Lung (tissue), 12 donors: ENCODE results near the gene ITPR1. TPM values are rescaled to one million over a fixed set of nuclear protein-coding genes. Genes with fewer than 3 reads are reported as not detected.

Experiments used
- ATAC-seq: fragments of 200-7000 bp; cut with Tn5 transposase; one replicate; pipeline ENCODE4 v1.9.1; 2020; ENCODE audit warnings: moderate number of reproducible peaks; ENCODE audit not compliant: insufficient read depth, low FRiP score
- DNase-seq, 3 donors: peaks; one replicate each; pipeline ENCODE4 v3.0.0-alpha.2; 2013 to 2017
- H3K27ac ChIP-seq, 2 donors: one replicate each; pipeline ENCODE4 v1.5.1; 2013; ENCODE audit warnings: mild to moderate bottlenecking in 2 of 2, moderate library complexity in 2 of 2, control low read depth in 1 of 2, inconsistent platforms in 1 of 2, low read depth in 1 of 2, low read length in 1 of 2
- H3K27me3 ChIP-seq, 3 donors: one replicate each; pipeline ENCODE4 v1.5.1; 2013; ENCODE audit warnings: low read length in 2 of 3; ENCODE audit not compliant: control insufficient read depth in 3 of 3, insufficient read depth in 3 of 3
- H3K36me3 ChIP-seq, 4 donors: one replicate each; pipeline ENCODE4 v1.5.1; 2013; ENCODE audit warnings: low read length in 4 of 4, mild to moderate bottlenecking in 1 of 4, moderate library complexity in 1 of 4; ENCODE audit not compliant: control insufficient read depth in 4 of 4, insufficient read depth in 4 of 4
- H3K4me1 ChIP-seq, 5 donors: one replicate each; pipeline ENCODE4 v1.5.1; 2013; ENCODE audit warnings: low read length in 5 of 5, mild to moderate bottlenecking in 2 of 5, moderate library complexity in 1 of 5; ENCODE audit not compliant: control insufficient read depth in 5 of 5, insufficient read depth in 5 of 5
- H3K4me3 ChIP-seq: one replicate; pipeline ENCODE4 v1.5.1; 2013; ENCODE audit warnings: mild to moderate bottlenecking, control low read depth, moderate library complexity
- H3K9ac ChIP-seq, 2 donors: one replicate each; pipeline ENCODE4 v1.5.1; 2013; ENCODE audit warnings: low read length in 2 of 2, control low read depth in 1 of 2; ENCODE audit not compliant: insufficient read depth in 1 of 2
- H3K9me3 ChIP-seq, 4 donors: one replicate each; pipeline ENCODE4 v1.5.1; 2013; ENCODE audit warnings: low read length in 3 of 4, mild to moderate bottlenecking in 1 of 4, moderate library complexity in 1 of 4; ENCODE audit not compliant: control insufficient read depth in 4 of 4, insufficient read depth in 3 of 4
- CTCF ChIP-seq: IDR thresholded peaks from 2 replicates; pipeline ENCODE4 v1.5.1; 2012; ENCODE audit warnings: mild to moderate bottlenecking; ENCODE audit errors: control extremely low read depth, extremely low read depth
- WGBS, 2 donors: extraction: QIAGEN DNeasy Blood & Tissue Kit; methylation state at CpG; one replicate each; pipeline ENCODE4 v1.1.7; 2013; 5-methylcytosine and 5-hydroxymethylcytosine counted together
- polyA plus RNA-seq, 2 donors: library from polyadenylated mRNA; stranded (reverse); fragments of 200-250 nt; gene quantifications; one replicate each; pipeline ENCODE4 v1.2.1, GENCODE V29; 2013
- total RNA-seq, 2 donors: library from RNA; depleted of rRNA in 1 of 2; stranded (reverse); fragments of >200 nt in 1 of 2; gene quantifications; one replicate each; pipeline ENCODE4 v1.2.1, GENCODE V29; 2014 to 2021
- donor health status: control.
- donor health status: control.
- donor health status: Bipolar disorder and iron deficiency.
- donor health status: healthy.
- donor health status: DM: yes; HTN: yes; CAD: no.

Gene ITPR1
- total and polyA plus RNA-seq, 4 donors, result 12.4 to 152 (median 44.1) TPM

- H3K27me3 ChIP-seq, result no peaks in the 10 kb centered on the region
- H3K36me3 ChIP-seq, result peaks cover 0 to 7% (median under 1%) of the 10 kb centered on the region in 4 donors
- no peak overlapping the region for H3K4me3 ChIP-seq
- ATAC-seq, result no peak
- no peak overlapping the region for H3K27ac ChIP-seq
- WGBS, 2 donors, result 61 to 75% methylated on average over 8 of the region's 8 CpGs
- H3K9ac ChIP-seq, result no peak overlapping the region
- peaks cover 0 to 7% (median 2%) of the 10 kb centered on the region in 5 donors for H3K4me1 ChIP-seq
- no peaks in the 10 kb centered on the region for H3K9me3 ChIP-seq
- peak; percentile 38 to 54 (median 42) for DNase-seq
- no peak for TF ChIP-seq CTCF
Observed at GRCh38 chr3:4719046-4719501, 225.9 kb downstream of the ITPR1 start.

GRCh38 chr3:4720316-4721075, 227.3 kb downstream of the ITPR1 start:
- no peaks in the 10 kb centered on the region for H3K9me3 ChIP-seq
- WGBS, 2 donors, result 42 to 58% methylated on average over 12 of the region's 12 CpGs
- peak; percentile 27 for TF ChIP-seq CTCF
- no peaks in the 10 kb centered on the region for H3K27me3 ChIP-seq
- no peak overlapping the region for H3K4me3 ChIP-seq
- peaks cover 0 to 11% (median 2%) of the 10 kb centered on the region in 4 donors for H3K36me3 ChIP-seq
- no peak overlapping the region for H3K9ac ChIP-seq
- ATAC-seq, result peak; percentile 70
- peak; percentile 64 to 80 (median 71) for DNase-seq
- H3K27ac ChIP-seq, result peak overlapping the region in 1 of 2 donors; percentile 80
- H3K4me1 ChIP-seq, result peaks cover 0 to 7% (median 4%) of the 10 kb centered on the region in 5 donors

GRCh38 chr3:4721511-4721911, 228.4 kb downstream of the ITPR1 start:
- no peaks in the 10 kb centered on the region for H3K9me3 ChIP-seq
- peaks cover 0 to 7% (median 4%) of the 10 kb centered on the region in 5 donors for H3K4me1 ChIP-seq
- no peaks in the 10 kb centered on the region for H3K27me3 ChIP-seq
- DNase-seq, result no peak
- H3K27ac ChIP-seq, result peak overlapping the region; percentile 34 to 41
- no peak overlapping the region for H3K9ac ChIP-seq
- no peak overlapping the region for H3K4me3 ChIP-seq
- 75 to 89% methylated on average over 9 of the region's 9 CpGs for WGBS, 2 donors
- H3K36me3 ChIP-seq, result peaks cover 0 to 11% (median 2%) of the 10 kb centered on the region in 4 donors
- no peak for TF ChIP-seq CTCF
- ATAC-seq, result no peak
